ENCODE data around the gene STK38L. TPM values are rescaled to one million over a fixed set of nuclear protein-coding genes. Genes with fewer than 3 reads are reported as not detected.
A peak's percentile ranks its signal among the peaks of the same experiment; 100 is the strongest.

Gene STK38L
- total RNA-seq, 6 donors from 2014 or later = 11.1 to 31.7 (median 17.6) TPM

- Histone ChIP-seq H3K27me3 (no peaks in the 10 kb centered on the region), H3K4me3 (peak overlapping the region in 1 of 4 donors; percentile 82), H3K36me3 (no peaks in the 10 kb centered on the region), H3K27ac (peak overlapping the region in 1 of 4 donors; percentile 94), H3K4me1 (peaks cover 18 to 27% (median 22%) of the 10 kb centered on the region in 4 donors), H3K9me3 (no peaks in the 10 kb centered on the region)
- DNase-seq = no peak
- TF ChIP-seq POLR2A (IDR thresholded peaks at IDR 0.05) (no peak), CTCF (IDR thresholded peaks at IDR 0.05) (no peak), POLR2AphosphoS5 (IDR thresholded peaks at IDR 0.05) (no peak), EP300 (IDR thresholded peaks at IDR 0.05) (no peak)
- no peak for ATAC-seq (ENCODE audit: low FRiP score in 2 of 2)
- 79 to 83% methylated on average over 2 of the region's 2 CpGs for WGBS, 2 donors
These were observed 2.1 kb downstream of the STK38L start for GRCh38 chr12:27246141-27246540.

GRCh38 chr12:27246774-27247173 lies 2.7 kb downstream of the STK38L start:
- peak overlapping the region in 1 of 4 donors; percentile 5 for H3K4me3 ChIP-seq
- H3K27me3 ChIP-seq = no peaks in the 10 kb centered on the region
- H3K9me3 ChIP-seq = no peaks in the 10 kb centered on the region
- no peaks in the 10 kb centered on the region for H3K36me3 ChIP-seq
- WGBS, 2 donors = 61 to 76% methylated on average over 5 of the region's 5 CpGs
- no peak for TF ChIP-seq POLR2AphosphoS5 (IDR thresholded peaks at IDR 0.05)
- no peak for TF ChIP-seq EP300 (IDR thresholded peaks at IDR 0.05)
- no peak for TF ChIP-seq POLR2A (IDR thresholded peaks at IDR 0.05)
- TF ChIP-seq CTCF (IDR thresholded peaks at IDR 0.05) = no peak
- DNase-seq (no peak), ATAC-seq (ENCODE audit: low FRiP score in 2 of 2) (no peak)
- H3K4me1 ChIP-seq = peaks cover 18 to 32% (median 22%) of the 10 kb centered on the region in 4 donors
- no peak overlapping the region for H3K27ac ChIP-seq

GRCh38 chr12:27252934-27253333 lies 8.8 kb downstream of the STK38L start:
- DNase-seq (no peak), ATAC-seq (ENCODE audit: low FRiP score in 2 of 2) (no peak)
- H3K9me3 ChIP-seq = no peaks in the 10 kb centered on the region
- no peak overlapping the region for H3K27ac ChIP-seq
- no peak overlapping the region for H3K4me3 ChIP-seq
- peaks cover 0 to 16% (median 0%) of the 10 kb centered on the region in 4 donors for H3K4me1 ChIP-seq
- H3K27me3 ChIP-seq = no peaks in the 10 kb centered on the region
- 67 to 83% methylated on average over 2 of the region's 2 CpGs for WGBS, 2 donors
- no peaks in the 10 kb centered on the region for H3K36me3 ChIP-seq
- no peak for TF ChIP-seq CTCF (IDR thresholded peaks at IDR 0.05)
- no peak for TF ChIP-seq EP300 (IDR thresholded peaks at IDR 0.05)
- no peak for TF ChIP-seq POLR2AphosphoS5 (IDR thresholded peaks at IDR 0.05)
- no peak for TF ChIP-seq POLR2A (IDR thresholded peaks at IDR 0.05)

GRCh38 chr12:27253347-27253746 lies 9.3 kb downstream of the STK38L start:
- TF ChIP-seq CTCF (IDR thresholded peaks at IDR 0.05) (no peak), POLR2A (IDR thresholded peaks at IDR 0.05) (no peak), EP300 (IDR thresholded peaks at IDR 0.05) (no peak), POLR2AphosphoS5 (IDR thresholded peaks at IDR 0.05) (no peak)
- Histone ChIP-seq H3K27ac (no peak overlapping the region), H3K4me3 (no peak overlapping the region), H3K36me3 (no peaks in the 10 kb centered on the region), H3K4me1 (peaks cover 0 to 16% (median 0%) of the 10 kb centered on the region in 4 donors), H3K9me3 (no peaks in the 10 kb centered on the region), H3K27me3 (no peaks in the 10 kb centered on the region)
- no peak for DNase-seq
- WGBS, 2 donors = 89 to 92% methylated on average over 2 of the region's 2 CpGs
- no peak for ATAC-seq (ENCODE audit: low FRiP score in 2 of 2)

- no peaks in the 10 kb centered on the region for H3K27me3 ChIP-seq
- no peak overlapping the region for H3K4me3 ChIP-seq
- no peaks in the 10 kb centered on the region for H3K9me3 ChIP-seq
- H3K4me1 ChIP-seq = peaks cover 10 to 17% (median 13%) of the 10 kb centered on the region in 4 donors
- WGBS, 2 donors = 86 to 97% methylated on average over 3 of the region's 3 CpGs
- H3K36me3 ChIP-seq = no peaks in the 10 kb centered on the region
- TF ChIP-seq POLR2AphosphoS5 (IDR thresholded peaks at IDR 0.05) (no peak), EP300 (IDR thresholded peaks at IDR 0.05) (no peak), POLR2A (IDR thresholded peaks at IDR 0.05) (no peak), CTCF (IDR thresholded peaks at IDR 0.05) (no peak)
- no peak for DNase-seq
- ATAC-seq (ENCODE audit: low FRiP score in 2 of 2) = no peak
- no peak overlapping the region for H3K27ac ChIP-seq
These were observed 11.7 kb downstream of the STK38L start for GRCh38 chr12:27255806-27256205.
